ENCODE results near the gene LRRC46.

- TF ChIP-seq CTCF (IDR thresholded peaks at IDR 0.05; ENCODE audit: low read length) (no peak), EZH2 (IDR thresholded peaks at IDR 0.05; ENCODE audit: borderline replicate concordance, low read length) (no peak)
Observed at GRCh38 chr17:47844227-47844626, 12.8 kb downstream of the LRRC46 start.
